ENCODE data around the gene TCF20.

The TCF20 gene

GRCh38 chr22:42300259-42301076 is 30.0 kb upstream of the TCF20 start:
- no peak for DNase-seq (ENCODE audit: low read depth, low spot score)

GRCh38 chr22:42299586-42300258 is 29.3 kb upstream of the TCF20 start:
- no peak for DNase-seq (ENCODE audit: low read depth, low spot score)

DNA sequence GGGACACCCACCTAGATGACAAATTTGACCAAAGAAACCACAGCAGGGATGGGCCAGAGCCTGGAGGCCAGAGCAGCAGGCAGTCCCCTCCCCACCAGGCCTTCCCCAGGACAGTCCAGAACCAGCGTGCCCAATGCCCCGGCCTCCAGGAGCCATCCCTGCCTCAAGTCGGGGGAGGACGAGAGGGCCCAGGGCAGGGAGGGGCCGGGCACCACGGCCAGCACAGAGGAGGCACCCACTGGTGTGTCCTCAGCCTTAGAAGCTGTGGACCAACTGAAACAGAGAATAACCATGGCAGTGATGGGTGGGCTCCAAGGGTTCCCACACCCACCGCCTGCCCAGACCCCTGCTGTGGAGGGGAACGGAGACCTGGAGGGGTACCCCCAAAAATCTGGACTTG is 28.3 kb upstream of the TCF20 start:
- no peak for DNase-seq (ENCODE audit: low read depth, low spot score)

DNA sequence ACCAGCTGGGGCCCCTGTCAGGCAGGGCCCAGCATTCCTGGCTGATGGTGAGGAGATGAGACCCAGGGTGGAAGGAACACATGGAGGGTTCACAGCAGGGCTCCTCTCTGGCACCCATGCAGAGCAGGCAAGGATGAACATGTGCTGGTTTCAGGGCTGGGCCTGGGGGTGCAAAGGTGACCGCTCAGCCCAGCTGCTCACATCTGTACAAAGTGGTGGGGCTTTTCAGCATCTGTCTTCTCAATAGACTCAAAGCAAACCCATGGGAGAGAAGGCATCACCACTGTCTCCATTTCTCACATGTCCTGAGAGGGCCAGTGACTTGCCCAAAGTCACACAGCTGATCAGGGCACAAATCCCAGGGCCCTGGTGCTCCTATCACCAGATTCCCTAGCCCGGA is 27.3 kb upstream of the TCF20 start:
- DNase-seq (ENCODE audit: low read depth, low spot score), result no peak

- no peak for DNase-seq (ENCODE audit: low read depth, low spot score)
Measured at GRCh38 chr22:42296883-42297282, 26.4 kb upstream of the TCF20 start.

DNA sequence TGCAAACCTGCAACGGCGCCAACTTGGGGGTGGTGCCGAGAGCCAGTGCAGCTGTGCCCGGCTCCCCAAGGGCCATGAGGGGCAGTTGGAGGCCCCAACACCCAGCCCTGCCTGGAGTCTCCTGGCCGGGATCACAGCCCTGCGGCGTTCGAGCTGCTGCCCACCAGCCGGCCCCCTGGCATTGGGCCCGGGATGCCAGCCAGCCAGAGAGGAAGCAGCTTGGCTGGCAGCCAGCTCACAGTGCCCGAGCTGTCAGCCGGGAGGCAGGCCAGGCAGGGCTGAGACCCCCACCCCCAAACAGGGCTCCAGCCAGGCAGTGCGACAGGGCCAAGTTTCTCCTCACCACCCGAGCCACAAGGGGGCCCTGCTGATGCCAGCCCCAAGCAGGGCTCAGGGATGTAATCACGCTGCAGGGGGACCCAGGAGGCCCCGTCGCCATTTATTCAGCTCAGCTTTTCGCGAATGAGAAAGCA is 26.0 kb upstream of the TCF20 start:
- no peak for DNase-seq (ENCODE audit: low read depth, low spot score)

- no peak for DNase-seq (ENCODE audit: low read depth, low spot score)
Measured at GRCh38 chr22:42294034-42294985, 23.9 kb upstream of the TCF20 start.

GRCh38 chr22:42292732-42293520 is 22.5 kb upstream of the TCF20 start:
- DNase-seq (ENCODE audit: low read depth, low spot score), result no peak

GRCh38 chr22:42291287-42291686 is 20.8 kb upstream of the TCF20 start:
- DNase-seq (ENCODE audit: low read depth, low spot score), result no peak

- no peak for DNase-seq (ENCODE audit: low read depth, low spot score)
Measured at GRCh38 chr22:42289671-42290541, 19.5 kb upstream of the TCF20 start.

DNA sequence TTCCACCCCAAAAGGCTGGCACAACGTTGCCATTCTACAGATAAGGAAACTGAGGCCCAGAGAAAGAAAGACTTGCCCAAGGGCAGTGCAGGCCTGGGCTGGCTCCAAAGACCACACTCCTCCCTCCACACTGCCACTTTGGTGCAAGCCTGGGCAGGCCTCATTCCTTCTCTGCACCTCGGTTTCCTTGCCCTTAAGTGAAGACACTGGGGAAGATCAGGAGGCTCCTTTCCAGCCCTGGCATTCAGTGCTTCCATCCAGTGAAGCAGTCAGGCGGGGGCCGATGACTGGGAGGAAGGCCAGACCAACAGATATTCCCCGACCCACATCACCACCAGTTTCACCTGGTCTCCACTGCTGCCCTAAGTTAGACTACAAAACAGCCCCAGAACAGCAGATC is 18.3 kb upstream of the TCF20 start:
- DNase-seq (ENCODE audit: low read depth, low spot score), result no peak

GRCh38 chr22:42287174-42287890 is 16.9 kb upstream of the TCF20 start:
- DNase-seq (ENCODE audit: low read depth, low spot score), result no peak

DNA sequence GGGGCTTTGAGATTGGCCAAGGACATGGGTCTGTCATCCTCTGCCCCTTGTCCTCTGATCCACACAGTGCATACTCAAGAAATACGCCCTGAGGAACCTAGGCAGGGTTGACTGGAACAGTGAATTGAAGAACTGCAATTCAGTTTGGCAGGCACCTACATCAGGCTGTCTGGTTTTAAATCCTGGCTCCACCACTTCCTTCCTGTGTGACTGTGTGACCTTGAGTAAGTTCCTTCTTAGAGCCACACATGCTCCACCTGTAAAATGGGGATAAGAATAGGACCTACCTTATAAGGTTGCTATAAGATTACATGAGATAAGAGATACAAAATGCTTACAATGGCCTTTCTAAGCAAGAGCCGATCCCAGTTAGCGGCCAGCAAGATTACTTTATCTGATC is 15.8 kb upstream of the TCF20 start:
- no peak for DNase-seq (ENCODE audit: low read depth, low spot score)

DNA sequence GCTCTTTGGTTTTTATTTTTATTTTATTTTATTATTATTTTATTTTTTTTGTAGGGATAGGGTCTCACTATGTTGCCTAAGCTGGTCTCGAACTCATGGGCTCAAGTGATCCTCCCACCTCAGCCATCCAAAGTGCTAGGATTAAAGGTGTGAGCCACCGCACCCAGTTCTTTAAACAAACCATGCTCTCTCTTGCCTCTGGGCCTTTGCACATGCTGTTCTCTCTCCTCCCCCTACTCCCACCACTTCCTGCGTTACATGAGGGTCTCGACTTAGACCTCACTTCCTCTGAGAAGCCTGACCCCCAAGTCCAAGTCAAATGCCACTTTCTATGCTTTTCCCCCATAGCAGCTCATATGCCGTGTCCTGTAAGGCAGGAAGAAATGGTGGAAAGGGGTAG is 15.2 kb upstream of the TCF20 start:
- no peak for DNase-seq (ENCODE audit: low read depth, low spot score)

DNA sequence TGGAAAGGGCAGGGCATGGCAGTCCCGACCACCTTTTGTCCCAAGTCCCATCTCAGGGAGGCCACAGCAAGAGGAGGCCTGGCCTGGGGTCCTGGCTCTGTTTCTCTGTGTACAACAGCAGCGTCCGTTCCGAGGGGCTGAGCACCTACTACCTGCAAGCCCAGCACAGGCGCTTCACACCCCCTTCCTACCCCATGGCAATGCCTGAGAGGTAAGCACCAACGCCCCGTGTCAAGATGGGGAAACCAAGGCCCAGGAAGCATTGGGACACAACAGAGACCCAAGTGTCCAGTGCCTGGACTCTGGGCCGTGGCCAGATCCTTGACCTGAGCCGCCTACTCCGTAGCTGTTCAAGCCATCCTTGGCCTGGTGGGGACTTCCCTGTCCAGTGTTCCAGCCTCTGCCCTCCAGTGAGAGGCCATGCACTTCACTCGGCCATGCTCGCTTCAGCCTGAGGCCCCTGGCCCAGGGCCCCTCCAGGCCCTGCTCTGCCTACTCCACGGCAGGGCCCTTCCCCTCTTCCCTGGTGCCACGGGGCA is 14.3 kb upstream of the TCF20 start:
- no peak for DNase-seq (ENCODE audit: low read depth, low spot score)

GRCh38 chr22:42284202-42284591 is 13.7 kb upstream of the TCF20 start:
- DNase-seq (ENCODE audit: low read depth, low spot score), result no peak

DNA sequence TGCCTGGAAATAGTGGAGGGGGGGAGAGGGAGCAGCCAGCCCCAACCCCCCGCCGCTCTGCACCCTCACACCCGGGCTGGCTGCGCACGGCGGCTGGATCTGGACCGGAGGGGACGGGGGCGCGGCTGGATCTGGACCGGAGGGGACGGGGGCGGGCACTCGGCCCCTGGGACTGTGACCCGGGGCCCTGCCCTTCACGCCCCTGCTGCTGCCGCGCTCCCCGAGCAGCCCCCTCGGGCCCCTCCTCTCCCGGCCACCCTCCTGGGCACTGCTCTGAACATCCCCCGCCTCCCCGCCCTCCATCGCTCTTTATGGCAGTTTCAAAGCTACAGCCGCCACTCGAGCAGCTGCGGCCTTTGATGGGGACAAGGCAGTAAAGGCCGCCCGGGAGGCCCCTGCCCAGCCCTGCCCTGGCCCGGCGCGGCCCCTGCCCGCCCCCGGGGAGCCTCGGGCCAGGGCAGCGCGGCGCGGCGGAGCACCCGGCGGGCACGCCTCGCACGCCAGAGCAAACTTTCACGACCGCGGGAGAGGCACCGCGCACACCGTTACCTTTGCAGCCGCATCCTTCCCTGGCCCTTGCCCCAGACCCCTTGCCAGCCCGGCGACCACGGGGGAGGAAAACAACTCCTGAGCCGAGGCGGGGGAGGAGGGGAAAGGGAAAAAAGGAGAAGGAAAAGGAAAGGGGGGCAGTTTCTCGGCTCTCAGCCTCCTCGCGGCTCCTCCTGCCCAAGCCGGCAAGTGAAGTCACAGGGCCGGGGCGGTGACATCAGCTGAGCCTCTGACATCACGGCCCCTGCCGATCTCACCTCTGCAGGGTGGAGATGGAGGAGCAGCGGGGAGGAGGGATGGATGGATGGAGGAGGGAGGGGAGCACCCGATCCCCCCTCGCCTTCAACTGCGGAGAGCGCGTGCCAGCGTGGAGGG is 13.1 kb upstream of the TCF20 start:
- DNase-seq (ENCODE audit: low read depth, low spot score), result no peak

DNA sequence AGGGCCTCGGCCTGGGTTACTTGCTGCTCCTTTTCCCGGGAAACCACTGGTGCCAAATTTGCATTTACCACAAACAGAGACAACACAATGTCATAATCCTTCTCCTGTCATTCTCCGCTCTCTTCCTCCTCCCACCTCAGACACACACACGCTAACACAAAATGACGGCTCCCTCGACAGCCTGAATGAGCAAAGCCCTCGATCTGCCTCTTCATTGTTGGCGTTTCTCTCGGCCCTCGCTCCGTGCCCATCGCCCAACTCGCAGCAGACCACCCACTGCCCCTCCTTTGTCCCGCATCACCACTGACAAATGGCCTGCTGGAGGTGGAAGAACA is 12.5 kb upstream of the TCF20 start:
- DNase-seq (ENCODE audit: low read depth, low spot score), result no peak

Data from brain pericyte (primary cell).